ENCODE data around the gene TMEM121B. TPM values are rescaled to one million over a fixed set of nuclear protein-coding genes. Genes with fewer than 3 reads are reported as not detected.

The TMEM121B gene
- total and polyA plus RNA-seq, 2 donors from 2014 or later: 0.19 to 1.2 TPM

DNA sequence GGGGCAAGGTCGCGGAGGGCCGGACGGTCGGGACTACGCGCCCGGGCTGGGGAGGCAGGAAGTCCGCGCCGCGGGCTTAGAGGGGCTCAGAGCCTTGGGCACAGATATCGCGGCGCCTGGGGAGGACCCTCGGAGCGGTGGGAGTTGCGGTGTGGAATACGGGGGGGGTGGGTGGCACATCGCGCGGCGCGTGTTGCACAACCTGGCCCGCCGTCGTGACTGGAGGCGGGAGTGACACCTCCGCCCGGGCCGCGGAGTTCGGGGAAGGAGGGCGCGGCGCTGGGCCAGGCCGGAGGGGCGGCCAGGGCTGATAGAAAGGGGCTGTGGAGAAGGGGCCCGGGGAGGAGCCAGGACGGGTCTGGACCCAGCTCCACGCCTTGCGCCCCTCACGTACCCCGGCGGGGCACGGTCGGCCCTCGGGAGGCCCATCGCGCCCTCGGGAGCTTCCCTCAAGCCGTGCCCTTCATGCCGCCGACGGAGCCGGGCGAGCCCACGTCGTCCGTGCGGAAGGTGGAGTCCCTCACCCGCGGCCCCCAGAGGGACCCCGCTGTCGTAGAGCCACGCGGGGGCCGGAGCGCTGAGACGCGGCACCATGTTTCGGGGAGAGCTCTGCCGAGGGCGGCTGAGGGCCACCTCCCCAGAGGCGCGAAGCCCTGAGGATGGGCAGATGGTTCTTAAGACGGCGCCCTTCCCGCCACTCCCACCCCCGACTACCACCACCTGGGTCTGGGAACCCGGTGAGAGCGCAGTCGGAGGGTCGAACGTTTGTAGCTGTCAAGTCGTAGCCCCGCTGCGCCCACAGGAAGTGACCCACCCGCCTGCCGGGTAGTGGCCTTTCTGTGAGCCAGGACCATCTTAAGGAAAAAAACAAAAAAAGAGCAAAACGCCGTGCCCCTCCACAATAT is 35.6 kb downstream of the TMEM121B start:
- FAIRE-seq (no peak), DNase-seq (peak in 2 of 5 donors; percentile 53 to 83)
- Histone ChIP-seq H3K4me1 (ENCODE audit: control insufficient read depth in 2 of 3, insufficient read depth in 2 of 3, low read depth in 1 of 3, low read length in 3 of 3) (no peaks in the 10 kb centered on the region), H3K27me3 (ENCODE audit: control insufficient read depth, insufficient read depth, low read length) (no peaks in the 10 kb centered on the region), H3K9me3 (ENCODE audit: control insufficient read depth in 2 of 3, insufficient read depth in 1 of 3, low read length in 3 of 3) (no peaks in the 10 kb centered on the region), H3K36me3 (ENCODE audit: control insufficient read depth in 2 of 3, insufficient read depth in 3 of 3, low read length in 3 of 3) (no peaks in the 10 kb centered on the region), H3K4me3 (ENCODE audit: low read length in 3 of 3) (peak overlapping the region in 2 of 3 donors; percentile 65 to 66), H3K27ac (ENCODE audit: low read depth in 2 of 2, low read length in 2 of 2) (peak overlapping the region in 1 of 2 donors; percentile 69), H3K9ac (ENCODE audit: low read length in 3 of 3) (peak overlapping the region in 2 of 3 donors; percentile 22 to 55)
- TF ChIP-seq, protein P1, sequence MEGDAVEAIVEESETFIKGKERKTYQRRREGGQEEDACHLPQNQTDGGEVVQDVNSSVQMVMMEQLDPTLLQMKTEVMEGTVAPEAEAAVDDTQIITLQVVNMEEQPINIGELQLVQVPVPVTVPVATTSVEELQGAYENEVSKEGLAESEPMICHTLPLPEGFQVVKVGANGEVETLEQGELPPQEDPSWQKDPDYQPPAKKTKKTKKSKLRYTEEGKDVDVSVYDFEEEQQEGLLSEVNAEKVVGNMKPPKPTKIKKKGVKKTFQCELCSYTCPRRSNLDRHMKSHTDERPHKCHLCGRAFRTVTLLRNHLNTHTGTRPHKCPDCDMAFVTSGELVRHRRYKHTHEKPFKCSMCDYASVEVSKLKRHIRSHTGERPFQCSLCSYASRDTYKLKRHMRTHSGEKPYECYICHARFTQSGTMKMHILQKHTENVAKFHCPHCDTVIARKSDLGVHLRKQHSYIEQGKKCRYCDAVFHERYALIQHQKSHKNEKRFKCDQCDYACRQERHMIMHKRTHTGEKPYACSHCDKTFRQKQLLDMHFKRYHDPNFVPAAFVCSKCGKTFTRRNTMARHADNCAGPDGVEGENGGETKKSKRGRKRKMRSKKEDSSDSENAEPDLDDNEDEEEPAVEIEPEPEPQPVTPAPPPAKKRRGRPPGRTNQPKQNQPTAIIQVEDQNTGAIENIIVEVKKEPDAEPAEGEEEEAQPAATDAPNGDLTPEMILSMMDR (IDR thresholded peaks at IDR 0.05; ENCODE audit: borderline replicate concordance, extremely low read depth, insufficient read depth): no peak
- intact Hi-C loops (cut with DNase I): no loop called here

DNA sequence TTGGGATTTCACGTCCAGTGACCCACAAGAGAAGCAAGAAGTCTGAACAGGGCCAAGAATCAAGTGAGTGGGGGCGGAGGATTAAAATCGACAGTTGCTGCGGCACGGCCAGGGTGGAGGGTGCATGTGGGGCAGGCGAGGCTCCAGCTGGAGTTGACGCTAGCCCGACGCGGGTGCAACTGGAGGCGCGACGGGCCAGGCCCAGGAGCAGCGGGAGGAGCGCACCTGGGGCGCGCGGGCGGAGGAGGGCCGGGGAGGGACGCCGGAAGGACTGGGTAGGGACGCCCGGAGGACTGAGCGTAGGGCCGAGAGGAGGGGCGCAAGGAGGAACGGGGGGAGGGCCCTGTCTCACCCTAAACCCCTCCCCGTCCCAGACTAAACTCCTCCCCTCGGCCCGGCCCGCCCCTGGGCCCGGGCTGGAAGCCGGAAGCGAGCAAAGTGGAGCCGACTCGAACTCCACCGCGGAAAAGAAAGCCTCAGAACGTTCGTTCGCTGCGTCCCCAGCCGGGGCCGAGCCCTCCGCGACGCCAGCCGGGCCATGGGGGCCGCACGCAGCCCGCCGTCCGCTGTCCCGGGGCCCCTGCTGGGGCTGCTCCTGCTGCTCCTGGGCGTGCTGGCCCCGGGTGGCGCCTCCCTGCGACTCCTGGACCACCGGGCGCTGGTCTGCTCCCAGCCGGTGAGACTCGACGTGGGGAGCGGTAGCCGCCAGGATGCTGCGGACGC is 36.4 kb downstream of the TMEM121B start, which contains the start of gene IL17RA:
Gene IL17RA (plus strand): TSS at position 447 of the 723 bp plus-strand sequence. CDS start 92 bp downstream, at position 539.
- intact Hi-C loops (cut with DNase I): no loop called here
- DNase-seq (peak; percentile 87 to 97 (median 91)), FAIRE-seq (peak; percentile 15)
- Histone ChIP-seq H3K27me3 (ENCODE audit: control insufficient read depth, insufficient read depth, low read length) (no peaks in the 10 kb centered on the region), H3K4me1 (ENCODE audit: control insufficient read depth in 2 of 3, insufficient read depth in 2 of 3, low read depth in 1 of 3, low read length in 3 of 3) (no peaks in the 10 kb centered on the region), H3K9me3 (ENCODE audit: control insufficient read depth in 2 of 3, insufficient read depth in 1 of 3, low read length in 3 of 3) (no peaks in the 10 kb centered on the region), H3K36me3 (ENCODE audit: control insufficient read depth in 2 of 3, insufficient read depth in 3 of 3, low read length in 3 of 3) (no peaks in the 10 kb centered on the region), H3K27ac (ENCODE audit: low read depth in 2 of 2, low read length in 2 of 2) (peak within 1 kb of the TSS in 1 of 2 donors; percentile 69), H3K4me3 (ENCODE audit: low read length in 3 of 3) (peak within 1 kb of the TSS; percentile 40 to 66 (median 65)), H3K9ac (ENCODE audit: low read length in 3 of 3) (peak within 1 kb of the TSS; percentile 10 to 55 (median 47))
- TF ChIP-seq, protein P1 (IDR thresholded peaks at IDR 0.05; ENCODE audit: borderline replicate concordance, extremely low read depth, insufficient read depth): no peak

DNA sequence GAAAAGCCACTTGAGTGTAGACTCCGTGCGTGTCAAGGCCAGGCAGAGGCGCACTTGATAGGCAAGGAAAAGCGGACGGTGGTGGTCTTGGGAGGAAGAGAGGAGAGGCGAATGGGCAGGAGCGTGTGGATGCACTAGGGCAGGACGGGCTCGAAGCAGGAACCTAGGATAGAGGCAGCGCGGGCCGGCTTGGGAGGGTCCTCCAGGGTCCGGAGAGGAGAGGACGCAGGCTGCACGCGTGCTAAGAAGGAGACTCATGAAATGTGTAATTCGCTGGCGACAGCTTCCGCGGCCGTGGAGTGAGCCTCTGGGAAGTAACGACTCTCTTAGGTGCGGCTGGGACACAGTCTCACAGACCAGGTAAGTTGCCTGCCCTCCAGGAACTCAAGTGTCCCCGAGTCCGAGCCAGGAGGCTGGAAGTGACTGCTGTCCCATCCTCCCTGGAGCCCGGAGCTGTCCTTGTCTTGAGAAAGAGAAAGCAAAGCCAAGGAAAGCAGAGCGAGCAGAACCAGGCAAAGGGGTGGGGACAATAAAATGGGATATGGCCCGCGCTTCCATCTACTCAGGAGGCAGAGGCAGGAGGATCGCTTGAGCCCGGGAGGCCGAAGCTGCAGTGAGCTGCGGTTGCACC is 37.2 kb downstream of the TMEM121B start:
- FAIRE-seq (no peak), DNase-seq (peak in 2 of 5 donors; percentile 56 to 80)
- Histone ChIP-seq H3K36me3 (ENCODE audit: control insufficient read depth in 2 of 3, insufficient read depth in 3 of 3, low read length in 3 of 3) (no peaks in the 10 kb centered on the region), H3K9ac (ENCODE audit: low read length in 3 of 3) (no peak overlapping the region), H3K27ac (ENCODE audit: low read depth in 2 of 2, low read length in 2 of 2) (peak overlapping the region in 1 of 2 donors; percentile 69), H3K27me3 (ENCODE audit: control insufficient read depth, insufficient read depth, low read length) (no peaks in the 10 kb centered on the region), H3K9me3 (ENCODE audit: control insufficient read depth in 2 of 3, insufficient read depth in 1 of 3, low read length in 3 of 3) (no peaks in the 10 kb centered on the region), H3K4me1 (ENCODE audit: control insufficient read depth in 2 of 3, insufficient read depth in 2 of 3, low read depth in 1 of 3, low read length in 3 of 3) (no peaks in the 10 kb centered on the region), H3K4me3 (ENCODE audit: low read length in 3 of 3) (peak overlapping the region; percentile 40 to 66 (median 65))
- TF ChIP-seq, protein P1 (IDR thresholded peaks at IDR 0.05; ENCODE audit: borderline replicate concordance, extremely low read depth, insufficient read depth): no peak
- intact Hi-C loops (cut with DNase I): no loop called here

Measured in kidney (tissue), 14 donors.